ENCODE results near the gene RNF166. TPM values are rescaled to one million over a fixed set of nuclear protein-coding genes. Genes with fewer than 3 reads are reported as not detected.

The RNF166 gene
- total RNA-seq, 4 donors from 2014 or later: 14.7 to 21.8 (median 17.7) TPM

DNA sequence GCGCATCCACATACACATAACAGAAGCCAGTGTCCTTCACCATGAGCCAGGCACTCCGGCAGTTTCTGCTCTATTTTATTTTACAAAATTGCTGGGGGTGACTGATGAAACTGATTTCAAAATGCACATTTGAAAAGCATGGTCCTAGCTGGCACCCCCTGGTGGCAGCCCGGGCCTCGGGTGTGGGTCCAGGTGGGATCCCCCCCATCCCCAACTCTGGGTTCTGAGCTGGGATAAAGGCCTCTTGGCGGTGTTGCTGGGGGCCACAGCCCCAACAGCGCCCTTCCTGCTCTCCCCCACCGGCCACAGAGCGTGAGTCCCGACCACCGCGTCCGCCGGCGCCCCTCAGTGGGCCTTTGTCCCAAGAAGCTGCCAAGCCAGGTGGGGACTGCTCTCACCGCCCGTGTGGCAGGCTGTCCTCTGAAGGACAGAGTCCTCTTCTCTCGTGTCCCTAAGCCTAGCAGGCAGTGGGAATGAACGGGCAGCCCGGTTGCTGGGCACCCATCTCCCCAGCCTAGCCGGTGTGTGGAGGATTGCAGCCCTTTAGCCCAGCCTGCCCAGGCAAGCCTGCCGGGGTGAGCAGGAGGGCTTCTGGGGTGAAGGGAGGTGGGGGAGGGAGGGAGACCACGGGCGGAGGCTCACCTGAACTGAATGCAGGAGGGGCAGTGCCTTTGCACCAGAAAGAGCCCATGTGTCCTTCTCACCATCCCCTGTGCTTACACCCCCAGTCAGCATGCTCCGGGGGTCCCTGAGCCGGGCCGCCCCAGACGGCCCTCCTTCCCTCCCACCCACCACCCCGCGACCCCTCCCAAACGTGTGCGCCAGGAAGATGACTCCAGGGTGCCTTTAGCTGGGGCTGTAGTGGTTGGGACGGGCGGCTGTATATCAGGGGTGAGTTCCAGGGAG, 20.8 kb downstream of the RNF166 start:
- intact Hi-C loops (cut with DNase I; ENCODE audit: low total_unique reads): no loop called here
- TF ChIP-seq, protein P1, sequence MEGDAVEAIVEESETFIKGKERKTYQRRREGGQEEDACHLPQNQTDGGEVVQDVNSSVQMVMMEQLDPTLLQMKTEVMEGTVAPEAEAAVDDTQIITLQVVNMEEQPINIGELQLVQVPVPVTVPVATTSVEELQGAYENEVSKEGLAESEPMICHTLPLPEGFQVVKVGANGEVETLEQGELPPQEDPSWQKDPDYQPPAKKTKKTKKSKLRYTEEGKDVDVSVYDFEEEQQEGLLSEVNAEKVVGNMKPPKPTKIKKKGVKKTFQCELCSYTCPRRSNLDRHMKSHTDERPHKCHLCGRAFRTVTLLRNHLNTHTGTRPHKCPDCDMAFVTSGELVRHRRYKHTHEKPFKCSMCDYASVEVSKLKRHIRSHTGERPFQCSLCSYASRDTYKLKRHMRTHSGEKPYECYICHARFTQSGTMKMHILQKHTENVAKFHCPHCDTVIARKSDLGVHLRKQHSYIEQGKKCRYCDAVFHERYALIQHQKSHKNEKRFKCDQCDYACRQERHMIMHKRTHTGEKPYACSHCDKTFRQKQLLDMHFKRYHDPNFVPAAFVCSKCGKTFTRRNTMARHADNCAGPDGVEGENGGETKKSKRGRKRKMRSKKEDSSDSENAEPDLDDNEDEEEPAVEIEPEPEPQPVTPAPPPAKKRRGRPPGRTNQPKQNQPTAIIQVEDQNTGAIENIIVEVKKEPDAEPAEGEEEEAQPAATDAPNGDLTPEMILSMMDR (IDR thresholded peaks at IDR 0.05): no peak
- no peak for TF ChIP-seq POLR2A (IDR thresholded peaks at IDR 0.05)
- H3K4me3 ChIP-seq (ENCODE audit: low read depth, poor library complexity, severe bottlenecking): peak overlapping the region; percentile 31
- DNase-seq (ENCODE audit: low spot score in 2 of 2): peak in 1 of 2 donors; percentile 85
- 4 to 6% methylated on average over 16 to 33 of the region's 33 CpGs for WGBS, 2 donors

DNA sequence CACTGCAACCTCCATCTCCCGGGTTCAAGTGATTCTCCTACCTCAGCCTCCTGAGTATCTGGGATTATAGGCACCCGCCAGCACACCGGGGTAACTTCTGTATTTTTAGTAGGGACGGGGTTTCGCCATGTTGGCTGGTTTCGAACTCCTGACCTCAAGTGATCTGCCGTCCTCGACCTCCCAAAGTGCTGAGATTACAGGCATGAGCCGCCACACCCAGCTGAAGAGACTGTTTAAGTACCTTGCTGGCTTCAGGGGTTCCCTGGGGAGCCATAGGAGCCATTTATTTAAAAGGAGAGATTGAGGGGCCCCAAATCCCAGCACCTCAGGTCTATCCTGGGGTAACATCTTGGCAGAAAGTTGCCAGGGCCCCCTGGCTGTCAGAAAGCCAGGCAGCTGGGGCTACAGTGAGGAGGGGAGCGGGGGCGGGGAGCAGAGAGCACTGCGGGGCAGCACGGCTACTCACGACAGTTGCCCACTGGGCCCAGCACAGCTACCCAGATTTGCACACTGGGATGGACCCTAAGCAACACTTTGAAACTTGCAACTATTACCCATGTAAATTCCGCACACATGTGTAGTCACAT, 21.5 kb downstream of the RNF166 start:
- no peak overlapping the region for H3K4me3 ChIP-seq (ENCODE audit: low read depth, poor library complexity, severe bottlenecking)
- intact Hi-C loops (cut with DNase I; ENCODE audit: low total_unique reads): no loop called here

DNA sequence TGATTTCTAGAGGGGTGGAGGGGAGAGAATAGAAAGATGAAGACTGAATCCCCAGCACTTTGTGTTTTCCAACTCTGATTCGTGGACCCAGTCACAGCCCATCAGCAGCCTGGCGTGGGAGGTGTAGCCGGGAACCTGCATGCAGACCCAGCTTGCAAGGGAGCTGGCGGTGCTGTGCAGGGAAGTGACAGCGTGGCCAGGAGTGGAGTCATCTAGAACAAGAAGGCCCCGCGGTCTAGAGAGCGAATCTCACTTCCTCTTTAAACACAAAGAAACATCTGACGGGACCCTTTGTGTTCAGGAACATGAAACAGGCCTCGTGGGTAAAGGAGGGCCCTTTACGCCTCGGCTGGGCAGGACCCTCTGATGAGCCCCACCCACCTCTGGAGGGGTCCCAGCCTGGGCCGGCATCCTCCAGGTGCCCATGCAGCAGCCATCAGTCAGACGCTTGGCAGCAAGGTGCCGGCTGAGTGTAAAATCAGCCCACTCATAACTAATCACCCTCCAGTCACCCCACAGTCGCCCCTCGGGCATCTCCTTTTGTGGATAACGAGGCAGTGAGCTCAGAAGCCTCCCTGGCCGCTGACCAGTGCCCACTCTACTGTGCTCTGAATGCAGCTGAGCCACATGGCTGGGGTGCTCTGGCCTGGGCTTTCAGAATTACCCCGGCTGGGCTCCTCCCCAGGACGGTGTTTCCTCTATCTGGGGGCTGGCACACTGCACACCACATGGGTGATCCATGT, 24.3 kb downstream of the RNF166 start:
- intact Hi-C loops (cut with DNase I; ENCODE audit: low total_unique reads): no loop called here
- peak; percentile 57 to 90 for DNase-seq (ENCODE audit: low spot score in 2 of 2)
- TF ChIP-seq POLR2A (IDR thresholded peaks at IDR 0.05): no peak
- TF ChIP-seq, protein P1 (IDR thresholded peaks at IDR 0.05): no peak
- WGBS, 2 donors: 33 to 51% methylated on average over 19 to 21 of the region's 21 CpGs
- no peak overlapping the region for H3K4me3 ChIP-seq (ENCODE audit: low read depth, poor library complexity, severe bottlenecking)

More for the DNA sequence above, 21.5 kb downstream of the RNF166 start:
- 70 to 75% methylated on average over 15 of the region's 15 CpGs for WGBS, 2 donors
- no peak for DNase-seq (ENCODE audit: low spot score in 2 of 2)
- no peak for TF ChIP-seq POLR2A (IDR thresholded peaks at IDR 0.05)
- TF ChIP-seq, protein P1 (IDR thresholded peaks at IDR 0.05): no peak

DNA sequence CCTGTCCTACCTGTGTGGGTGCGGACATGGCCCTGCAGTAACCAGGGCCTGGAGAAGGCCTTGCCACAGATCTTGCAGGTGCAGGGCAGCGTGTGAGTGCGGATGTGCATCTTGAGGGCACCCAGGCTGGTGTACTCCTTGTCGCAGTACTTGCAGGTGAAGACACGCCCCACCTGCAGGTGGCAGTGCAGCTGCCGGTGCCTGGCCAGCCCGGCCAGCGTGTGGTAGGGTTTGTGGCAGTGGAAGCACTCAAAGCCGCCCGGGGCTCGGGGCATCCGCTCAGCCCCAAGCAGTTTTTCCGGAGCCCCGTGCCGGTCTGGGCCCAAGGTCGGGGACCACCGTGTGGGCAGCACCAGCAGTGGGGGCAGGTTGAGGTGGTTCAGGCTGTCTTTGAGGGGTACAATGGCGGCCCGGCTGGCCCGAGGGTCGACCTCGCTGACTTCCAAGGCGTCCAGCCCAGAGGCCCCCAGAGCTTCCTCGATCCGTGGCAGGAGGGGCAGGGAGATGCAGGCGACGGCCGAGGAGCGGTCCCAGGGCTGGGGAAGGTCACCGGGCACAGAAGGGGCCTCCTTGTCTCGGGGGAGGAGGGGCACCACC, 25.0 kb downstream of the RNF166 start:
- TF ChIP-seq, protein P1 (IDR thresholded peaks at IDR 0.05): no peak
- TF ChIP-seq POLR2A (IDR thresholded peaks at IDR 0.05): no peak
- WGBS, 2 donors: 49 to 63% methylated on average over 19 to 31 of the region's 31 CpGs
- H3K4me3 ChIP-seq (ENCODE audit: low read depth, poor library complexity, severe bottlenecking): no peak overlapping the region
- no peak for DNase-seq (ENCODE audit: low spot score in 2 of 2)
- intact Hi-C loops (cut with DNase I; ENCODE audit: low total_unique reads): no loop called here

DNA sequence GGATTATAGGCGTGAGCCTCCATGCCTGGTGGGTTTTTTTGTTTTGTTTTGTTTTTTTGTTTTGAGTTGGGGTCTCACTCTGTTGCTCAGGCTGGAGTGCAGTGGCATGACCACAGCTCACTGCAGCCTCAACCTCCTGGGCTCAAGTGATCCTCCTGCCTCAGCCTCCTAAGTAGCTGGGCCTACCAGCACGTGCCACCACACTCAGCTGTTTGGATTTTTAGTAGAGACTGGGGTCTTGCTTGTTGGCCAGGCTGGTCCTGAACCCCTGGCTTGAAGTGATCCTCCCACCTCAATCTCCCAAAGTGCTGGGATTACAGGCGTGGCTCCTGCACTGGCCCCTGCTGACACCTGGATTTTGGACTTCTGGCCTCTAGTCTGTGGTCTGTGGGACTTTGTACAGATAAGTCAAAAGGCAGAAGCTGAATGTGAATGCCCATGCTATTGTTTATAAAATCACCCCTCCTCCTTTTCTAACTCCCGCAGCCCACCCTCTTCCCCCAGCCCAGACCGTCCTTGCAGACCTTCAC, 25.6 kb downstream of the RNF166 start:
- intact Hi-C loops (cut with DNase I; ENCODE audit: low total_unique reads): no loop called here
- TF ChIP-seq, protein P1 (IDR thresholded peaks at IDR 0.05): no peak
- no peak for TF ChIP-seq POLR2A (IDR thresholded peaks at IDR 0.05)
- 89 to 90% methylated on average over 5 of the region's 5 CpGs for WGBS, 2 donors
- H3K4me3 ChIP-seq (ENCODE audit: low read depth, poor library complexity, severe bottlenecking): no peak overlapping the region
- DNase-seq (ENCODE audit: low spot score in 2 of 2): no peak

Data from lower leg skin (tissue), 4 donors.